ENCODE data around the gene TM4SF4. TPM values are rescaled to one million over a fixed set of nuclear protein-coding genes. Genes with fewer than 3 reads are reported as not detected.

Gene TM4SF4
- total RNA-seq, 1 donor from 2014 or later, result not detected

DNA sequence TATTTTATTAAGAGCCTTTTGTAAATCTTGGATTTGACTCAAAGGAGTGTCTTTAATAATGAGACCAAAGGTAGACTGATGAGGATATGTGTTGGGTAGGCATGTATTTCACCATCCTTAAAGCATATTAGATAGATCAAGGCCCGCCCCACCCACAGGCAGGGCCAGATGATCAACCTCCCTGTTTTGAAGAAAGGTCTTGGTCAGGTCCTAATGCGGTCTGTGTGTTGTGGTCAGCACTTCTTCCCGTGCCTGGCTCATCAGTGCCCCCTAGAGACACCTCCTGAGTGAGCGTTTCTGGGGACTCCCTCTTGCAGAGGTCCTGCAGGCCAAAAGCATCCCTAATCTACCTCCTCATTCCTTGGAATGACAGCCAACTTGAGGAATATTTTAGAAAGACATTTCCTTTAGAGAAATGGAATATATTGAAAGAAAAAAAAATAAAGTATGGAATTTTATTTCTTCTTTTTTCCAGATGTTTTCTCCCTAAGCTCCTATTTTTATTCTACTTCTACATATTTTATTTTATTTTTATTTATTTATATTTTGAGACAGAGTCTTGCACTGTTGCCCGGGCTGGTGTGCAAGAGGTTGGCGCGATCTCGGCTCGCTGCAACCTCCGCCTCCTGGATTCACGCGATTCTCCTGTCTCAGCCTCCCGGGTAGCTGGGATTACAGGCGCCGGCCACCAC lies 6.0 kb downstream of the TM4SF4 start:
- Mint-ChIP-seq H3K27me3 (ENCODE audit: low read depth, unreplicated experiment) (no peaks in the 10 kb centered on the region), H3K4me3 (ENCODE audit: unreplicated experiment) (no peak overlapping the region), H3K27ac (ENCODE audit: unreplicated experiment) (peak overlapping the region; percentile 66), H3K9me3 (ENCODE audit: unreplicated experiment) (no peaks in the 10 kb centered on the region), H3K36me3 (ENCODE audit: low read depth, unreplicated experiment) (no peaks in the 10 kb centered on the region), H3K4me1 (ENCODE audit: low read depth, unreplicated experiment) (peaks cover 6% of the 10 kb centered on the region)
- Histone ChIP-seq H3K27ac (ENCODE audit: low read depth, low read length) (peak overlapping the region; percentile 28), H3K79me2 (ENCODE audit: insufficient read depth, low read length) (no peaks in the 10 kb centered on the region), H3K4me1 (ENCODE audit: insufficient read depth, low read length) (peaks cover 9% of the 10 kb centered on the region), H3K27me3 (ENCODE audit: insufficient read depth, low read length) (no peaks in the 10 kb centered on the region), H3K9ac (ENCODE audit: low read length) (peak overlapping the region; percentile 32), H3K9me3 (ENCODE audit: insufficient read depth, low read depth, low read length) (no peaks in the 10 kb centered on the region), H2AFZ (ENCODE audit: low read depth, low read length) (no peak overlapping the region), H3K4me2 (ENCODE audit: low read length) (peak overlapping the region; percentile 22), H3K36me3 (ENCODE audit: insufficient read depth, low read length) (no peaks in the 10 kb centered on the region), H3K4me3 (ENCODE audit: insufficient read depth, low read depth, low read length) (no peak overlapping the region), H4K20me1 (ENCODE audit: insufficient read depth, low read length) (no peaks in the 10 kb centered on the region)
- FAIRE-seq (no peak), DNase-seq (ENCODE audit: low read depth) (peak; percentile 77)
- TF ChIP-seq EZH2 (IDR thresholded peaks at IDR 0.05; ENCODE audit: insufficient read depth, low read length), result no peak
- TF ChIP-seq, protein P1, sequence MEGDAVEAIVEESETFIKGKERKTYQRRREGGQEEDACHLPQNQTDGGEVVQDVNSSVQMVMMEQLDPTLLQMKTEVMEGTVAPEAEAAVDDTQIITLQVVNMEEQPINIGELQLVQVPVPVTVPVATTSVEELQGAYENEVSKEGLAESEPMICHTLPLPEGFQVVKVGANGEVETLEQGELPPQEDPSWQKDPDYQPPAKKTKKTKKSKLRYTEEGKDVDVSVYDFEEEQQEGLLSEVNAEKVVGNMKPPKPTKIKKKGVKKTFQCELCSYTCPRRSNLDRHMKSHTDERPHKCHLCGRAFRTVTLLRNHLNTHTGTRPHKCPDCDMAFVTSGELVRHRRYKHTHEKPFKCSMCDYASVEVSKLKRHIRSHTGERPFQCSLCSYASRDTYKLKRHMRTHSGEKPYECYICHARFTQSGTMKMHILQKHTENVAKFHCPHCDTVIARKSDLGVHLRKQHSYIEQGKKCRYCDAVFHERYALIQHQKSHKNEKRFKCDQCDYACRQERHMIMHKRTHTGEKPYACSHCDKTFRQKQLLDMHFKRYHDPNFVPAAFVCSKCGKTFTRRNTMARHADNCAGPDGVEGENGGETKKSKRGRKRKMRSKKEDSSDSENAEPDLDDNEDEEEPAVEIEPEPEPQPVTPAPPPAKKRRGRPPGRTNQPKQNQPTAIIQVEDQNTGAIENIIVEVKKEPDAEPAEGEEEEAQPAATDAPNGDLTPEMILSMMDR (IDR thresholded peaks at IDR 0.05; ENCODE audit: insufficient read depth, low read depth, low read length), result peak; percentile 90

DNA sequence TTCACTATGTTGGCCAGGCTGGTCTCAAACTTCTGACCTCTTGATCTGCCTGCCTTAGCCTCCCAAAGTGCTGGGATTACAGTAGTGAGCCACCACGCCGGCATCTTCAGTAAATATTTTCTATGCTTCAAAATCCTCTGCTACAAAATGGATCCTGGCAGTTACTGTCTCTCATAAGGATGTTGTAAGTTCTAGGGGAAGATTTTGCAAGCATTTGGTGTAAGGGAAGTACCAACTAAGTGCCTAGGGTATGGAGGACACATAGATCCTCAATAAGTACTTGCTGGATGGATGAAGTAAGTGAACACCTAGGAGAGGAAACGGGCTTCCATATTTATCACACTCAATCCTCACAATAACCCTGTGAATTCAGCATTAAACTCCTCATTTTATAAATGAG lies 6.6 kb downstream of the TM4SF4 start:
- Mint-ChIP-seq H3K4me3 (ENCODE audit: unreplicated experiment) (no peak overlapping the region), H3K27ac (ENCODE audit: unreplicated experiment) (no peak overlapping the region), H3K27me3 (ENCODE audit: low read depth, unreplicated experiment) (no peaks in the 10 kb centered on the region), H3K9me3 (ENCODE audit: unreplicated experiment) (no peaks in the 10 kb centered on the region), H3K4me1 (ENCODE audit: low read depth, unreplicated experiment) (peaks cover 6% of the 10 kb centered on the region), H3K36me3 (ENCODE audit: low read depth, unreplicated experiment) (no peaks in the 10 kb centered on the region)
- Histone ChIP-seq H3K4me2 (ENCODE audit: low read length) (no peak overlapping the region), H3K4me1 (ENCODE audit: insufficient read depth, low read length) (peaks cover 9% of the 10 kb centered on the region), H3K36me3 (ENCODE audit: insufficient read depth, low read length) (no peaks in the 10 kb centered on the region), H3K27ac (ENCODE audit: low read depth, low read length) (no peak overlapping the region), H3K4me3 (ENCODE audit: insufficient read depth, low read depth, low read length) (no peak overlapping the region), H3K9me3 (ENCODE audit: insufficient read depth, low read depth, low read length) (no peaks in the 10 kb centered on the region), H3K9ac (ENCODE audit: low read length) (no peak overlapping the region), H3K27me3 (ENCODE audit: insufficient read depth, low read length) (no peaks in the 10 kb centered on the region), H4K20me1 (ENCODE audit: insufficient read depth, low read length) (no peaks in the 10 kb centered on the region), H3K79me2 (ENCODE audit: insufficient read depth, low read length) (no peaks in the 10 kb centered on the region), H2AFZ (ENCODE audit: low read depth, low read length) (no peak overlapping the region)
- FAIRE-seq (no peak), DNase-seq (ENCODE audit: low read depth) (no peak)
- TF ChIP-seq, protein P1 (IDR thresholded peaks at IDR 0.05; ENCODE audit: insufficient read depth, low read depth, low read length), result no peak
- no peak for TF ChIP-seq EZH2 (IDR thresholded peaks at IDR 0.05; ENCODE audit: insufficient read depth, low read length)

DNA sequence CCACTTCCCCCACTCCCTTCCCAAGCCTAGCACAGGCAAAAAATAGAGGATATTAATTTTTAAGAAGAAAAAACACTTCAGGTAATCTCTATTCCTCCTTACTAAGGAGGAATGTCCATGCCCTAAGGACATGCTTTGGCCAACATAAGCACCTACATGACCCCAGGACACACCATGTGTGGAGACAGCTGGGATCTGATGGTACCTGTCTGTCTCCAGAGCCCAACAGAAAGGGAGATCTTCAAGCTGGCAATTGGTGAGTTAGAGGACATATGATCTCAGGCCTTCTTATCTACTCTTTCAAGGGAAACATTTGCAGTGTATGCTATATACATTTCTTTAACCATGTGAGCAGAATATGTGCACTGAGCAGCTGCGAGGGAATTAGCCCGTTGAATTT lies 7.0 kb downstream of the TM4SF4 start:
- FAIRE-seq (no peak), DNase-seq (ENCODE audit: low read depth) (no peak)
- Histone ChIP-seq H3K4me3 (ENCODE audit: insufficient read depth, low read depth, low read length) (no peak overlapping the region), H3K36me3 (ENCODE audit: insufficient read depth, low read length) (no peaks in the 10 kb centered on the region), H3K79me2 (ENCODE audit: insufficient read depth, low read length) (no peaks in the 10 kb centered on the region), H4K20me1 (ENCODE audit: insufficient read depth, low read length) (no peaks in the 10 kb centered on the region), H3K9ac (ENCODE audit: low read length) (no peak overlapping the region), H2AFZ (ENCODE audit: low read depth, low read length) (no peak overlapping the region), H3K4me2 (ENCODE audit: low read length) (no peak overlapping the region), H3K27ac (ENCODE audit: low read depth, low read length) (no peak overlapping the region), H3K27me3 (ENCODE audit: insufficient read depth, low read length) (no peaks in the 10 kb centered on the region), H3K4me1 (ENCODE audit: insufficient read depth, low read length) (peaks cover 9% of the 10 kb centered on the region), H3K9me3 (ENCODE audit: insufficient read depth, low read depth, low read length) (no peaks in the 10 kb centered on the region)
- Mint-ChIP-seq H3K4me1 (ENCODE audit: low read depth, unreplicated experiment) (peaks cover 6% of the 10 kb centered on the region), H3K27me3 (ENCODE audit: low read depth, unreplicated experiment) (no peaks in the 10 kb centered on the region), H3K4me3 (ENCODE audit: unreplicated experiment) (no peak overlapping the region), H3K9me3 (ENCODE audit: unreplicated experiment) (no peaks in the 10 kb centered on the region), H3K27ac (ENCODE audit: unreplicated experiment) (no peak overlapping the region), H3K36me3 (ENCODE audit: low read depth, unreplicated experiment) (no peaks in the 10 kb centered on the region)
- TF ChIP-seq EZH2 (IDR thresholded peaks at IDR 0.05; ENCODE audit: insufficient read depth, low read length), result no peak
- TF ChIP-seq, protein P1 (IDR thresholded peaks at IDR 0.05; ENCODE audit: insufficient read depth, low read depth, low read length), result no peak

Measured in astrocyte (in vitro differentiated cells and primary cell).